ENCODE measurements around the gene PCDHGB6. TPM values are rescaled to one million over a fixed set of nuclear protein-coding genes. Genes with fewer than 3 reads are reported as not detected.
A peak's percentile ranks its signal among the peaks of the same experiment; 100 is the strongest.
"Not testable (repeated sequence)": the region's sequence is repeated elsewhere in the genome, so short reads cannot be mapped to it uniquely, and the experiment has no call there.

PCDHGB6 gene
- total and polyA plus RNA-seq, 7 experiments from 2014 or later, result 0.05 to 0.44 (median 0.16) TPM

DNA sequence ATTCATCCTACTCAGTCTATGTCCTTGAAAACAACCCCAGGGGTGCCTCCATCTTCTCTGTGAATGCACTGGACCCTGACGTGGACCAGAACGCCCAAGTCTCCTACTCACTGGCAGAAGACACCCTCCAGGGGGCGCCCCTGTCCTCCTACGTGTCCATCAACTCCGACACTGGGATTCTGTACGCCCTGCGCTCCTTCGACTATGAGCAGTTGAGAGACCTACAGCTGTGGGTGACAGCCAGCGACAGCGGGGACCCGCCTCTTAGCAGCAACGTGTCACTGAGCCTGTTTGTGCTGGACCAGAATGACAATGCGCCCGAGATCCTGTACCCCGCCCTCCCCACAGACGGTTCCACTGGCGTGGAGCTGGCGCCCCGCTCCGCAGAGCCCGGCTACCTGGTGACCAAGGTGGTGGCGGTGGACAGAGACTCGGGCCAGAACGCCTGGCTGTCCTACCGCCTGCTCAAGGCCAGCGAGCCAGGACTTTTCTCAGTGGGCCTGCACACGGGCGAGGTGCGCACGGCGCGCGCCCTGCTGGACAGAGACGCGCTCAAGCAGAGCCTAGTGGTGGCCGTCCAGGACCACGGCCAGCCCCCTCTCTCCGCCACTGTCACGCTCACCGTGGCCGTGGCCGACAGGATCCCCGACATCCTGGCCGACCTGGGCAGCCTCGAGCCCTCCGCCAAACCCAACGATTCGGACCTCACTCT, 32.2 kb upstream of the PCDHGB6 start:
- ATAC-seq; H3K27ac ChIP-seq (ENCODE audit: low read depth, low read length); DNase-seq; H3K36me3 ChIP-seq (ENCODE audit: control insufficient read depth in 2 of 3, insufficient read depth in 3 of 3, low read length in 3 of 3); H3K4me3 ChIP-seq (ENCODE audit: low read length); CTCF ChIA-PET; H3K27me3 ChIP-seq (ENCODE audit: control insufficient read depth in 2 of 2, insufficient read depth in 2 of 2, low read length in 2 of 2); H3K27ac Mint-ChIP-seq; H3K4me1 Mint-ChIP-seq; H3K4me3 Mint-ChIP-seq; intact Hi-C loops (cut with micrococcal nuclease); POLR2A ChIA-PET; H3K4me1 ChIP-seq (ENCODE audit: control insufficient read depth in 2 of 2, insufficient read depth in 2 of 2, low read length in 2 of 2): not testable (repeated sequence)
- H3K9me3 Mint-ChIP-seq, result peaks cover 8 to 91% (median 47%) of the 10 kb centered on the region in 11 donors
- peaks cover 0 to 46% (median 0%) of the 10 kb centered on the region in 3 experiments for H3K9me3 ChIP-seq (ENCODE audit: control insufficient read depth in 2 of 3, low read length in 3 of 3)
- H3K36me3 Mint-ChIP-seq, result peaks cover 2 to 22% (median 10%) of the 10 kb centered on the region in 5 donors
- peaks cover 19 to 79% (median 69%) of the 10 kb centered on the region in 5 donors for H3K27me3 Mint-ChIP-seq

DNA sequence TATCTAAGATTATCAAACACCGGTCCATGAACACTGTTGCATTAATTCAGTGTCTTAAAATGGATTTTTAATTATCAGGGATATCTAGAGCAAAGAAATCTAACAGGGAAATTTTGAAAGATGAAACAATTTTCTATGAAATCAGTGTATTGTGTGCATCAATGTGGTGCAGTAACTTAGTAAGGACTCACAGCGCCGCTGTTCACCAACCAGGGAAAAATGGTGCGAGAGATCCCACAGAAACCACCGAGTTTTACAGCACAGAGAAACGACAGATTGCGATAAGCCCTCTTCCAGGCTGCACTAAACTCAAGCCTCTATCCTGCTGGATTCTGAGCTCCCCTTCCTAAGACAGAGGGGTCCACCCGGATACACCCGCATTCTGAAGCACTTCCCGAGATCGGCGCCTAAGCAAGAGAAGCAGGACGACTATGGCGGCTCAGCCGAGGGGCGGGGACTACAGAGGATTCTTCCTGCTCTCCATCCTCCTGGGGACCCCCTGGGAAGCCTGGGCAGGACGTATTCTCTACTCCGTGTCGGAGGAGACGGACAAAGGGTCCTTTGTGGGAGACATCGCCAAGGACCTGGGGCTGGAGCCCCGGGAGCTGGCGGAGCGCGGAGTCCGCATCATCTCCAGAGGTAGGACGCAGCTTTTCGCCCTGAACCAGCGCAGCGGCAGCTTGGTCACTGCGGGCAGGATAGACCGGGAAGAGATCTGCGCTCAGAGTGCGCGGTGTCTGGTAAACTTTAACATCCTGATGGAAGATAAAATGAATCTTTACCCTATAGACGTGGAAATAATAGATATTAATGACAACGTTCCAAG, 25.1 kb upstream of the PCDHGB6 start, which contains the start of gene PCDHGA7:
TSS of gene PCDHGA7 (plus strand) at position 274 of the 826 bp plus-strand sequence. CDS start at position 432, 158 bp downstream.
- H3K4me3 Mint-ChIP-seq, result peak within 1 kb of the TSS; percentile 46 to 83 (median 70)
- H3K9me3 ChIP-seq (ENCODE audit: control insufficient read depth in 2 of 3, low read length in 3 of 3), result peaks cover 0 to 30% (median 0%) of the 10 kb centered on the region in 3 experiments
- peaks cover 0 to 4% (median 0%) of the 10 kb centered on the region in 7 donors for H3K4me1 Mint-ChIP-seq
- CTCF ChIA-PET, result no interaction called here
- POLR2A ChIA-PET, result no interaction called here
- DNase-seq (no peak), ATAC-seq (peak; percentile 36)
- peaks cover 0 to 18% of the 10 kb centered on the region in 2 donors for H3K27me3 ChIP-seq (ENCODE audit: control insufficient read depth in 2 of 2, insufficient read depth in 2 of 2, low read length in 2 of 2)
- peak within 1 kb of the TSS in 1 of 9 donors; percentile 14 for H3K27ac Mint-ChIP-seq
- H3K27ac ChIP-seq (ENCODE audit: low read depth, low read length), result no peak within 1 kb of the TSS
- peaks cover 0 to 87% (median 41%) of the 10 kb centered on the region in 11 donors for H3K9me3 Mint-ChIP-seq
- no peaks in the 10 kb centered on the region for H3K36me3 ChIP-seq (ENCODE audit: control insufficient read depth in 2 of 3, insufficient read depth in 3 of 3, low read length in 3 of 3)
- intact Hi-C loops (cut with micrococcal nuclease), result no loop called here
- H3K27me3 Mint-ChIP-seq, result peaks cover 36 to 85% (median 79%) of the 10 kb centered on the region in 5 donors
- peaks cover 0 to 17% (median 10%) of the 10 kb centered on the region in 5 donors for H3K36me3 Mint-ChIP-seq
- H3K4me1 ChIP-seq (ENCODE audit: control insufficient read depth in 2 of 2, insufficient read depth in 2 of 2, low read length in 2 of 2), result no peaks in the 10 kb centered on the region
- no peak within 1 kb of the TSS for H3K4me3 ChIP-seq (ENCODE audit: low read length)

DNA sequence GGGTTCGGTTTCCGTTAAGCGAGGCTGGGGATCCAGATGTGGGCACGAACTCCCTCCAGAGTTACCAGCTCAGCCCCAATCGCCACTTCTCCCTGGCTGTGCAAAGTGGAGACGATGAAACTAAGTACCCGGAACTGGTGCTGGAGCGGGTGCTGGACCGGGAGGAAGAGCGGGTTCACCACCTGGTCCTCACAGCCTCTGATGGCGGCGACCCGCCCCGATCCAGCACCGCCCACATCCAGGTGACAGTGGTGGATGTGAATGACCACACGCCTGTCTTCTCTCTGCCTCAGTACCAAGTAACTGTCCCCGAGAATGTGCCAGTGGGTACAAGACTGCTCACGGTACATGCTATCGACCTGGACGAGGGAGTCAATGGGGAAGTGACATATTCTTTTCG, 24.5 kb upstream of the PCDHGB6 start:
- Mint-ChIP-seq H3K4me3 (peak overlapping the region in 2 of 10 donors; percentile 2 to 64), H3K9me3 (peaks cover 0 to 85% (median 44%) of the 10 kb centered on the region in 11 donors), H3K27ac (no peak overlapping the region), H3K4me1 (peaks cover 0 to 4% (median 0%) of the 10 kb centered on the region in 7 donors), H3K27me3 (peaks cover 38 to 86% (median 81%) of the 10 kb centered on the region in 5 donors), H3K36me3 (peaks cover 0 to 19% (median 10%) of the 10 kb centered on the region in 5 donors)
- Histone ChIP-seq H3K27ac (ENCODE audit: low read depth, low read length) (no peak overlapping the region), H3K4me3 (ENCODE audit: low read length) (no peak overlapping the region), H3K9me3 (ENCODE audit: control insufficient read depth in 2 of 3, low read length in 3 of 3) (peaks cover 0 to 31% (median 0%) of the 10 kb centered on the region in 3 experiments), H3K4me1 (ENCODE audit: control insufficient read depth in 2 of 2, insufficient read depth in 2 of 2, low read length in 2 of 2) (no peaks in the 10 kb centered on the region), H3K27me3 (ENCODE audit: control insufficient read depth in 2 of 2, insufficient read depth in 2 of 2, low read length in 2 of 2) (peaks cover 0 to 18% of the 10 kb centered on the region in 2 donors), H3K36me3 (ENCODE audit: control insufficient read depth in 2 of 3, insufficient read depth in 3 of 3, low read length in 3 of 3) (no peaks in the 10 kb centered on the region)
- DNase-seq (no peak), ATAC-seq (no peak)
- CTCF ChIA-PET, result no interaction called here
- intact Hi-C loops (cut with micrococcal nuclease), result no loop called here
- POLR2A ChIA-PET, result no interaction called here

GRCh38 chr5:141384471-141385267, 23.2 kb upstream of the PCDHGB6 start:
- ATAC-seq (no peak), DNase-seq (no peak)
- H3K27ac ChIP-seq (ENCODE audit: low read depth, low read length), result no peak overlapping the region
- H3K9me3 ChIP-seq (ENCODE audit: control insufficient read depth in 2 of 3, low read length in 3 of 3), result peaks cover 0 to 42% (median 0%) of the 10 kb centered on the region in 3 experiments
- H3K4me3 ChIP-seq (ENCODE audit: low read length), result no peak overlapping the region
- Mint-ChIP-seq H3K4me1 (peaks cover 0 to 4% (median 0%) of the 10 kb centered on the region in 7 donors), H3K36me3 (peaks cover 0 to 27% (median 10%) of the 10 kb centered on the region in 5 donors), H3K27ac (no peak overlapping the region), H3K27me3 (peaks cover 41 to 86% (median 81%) of the 10 kb centered on the region in 5 donors), H3K4me3 (no peak overlapping the region), H3K9me3 (peaks cover 0 to 86% (median 55%) of the 10 kb centered on the region in 11 donors)
- CTCF ChIA-PET, result interaction anchor here (0.6 kb wide), 1 partner anchor 21 kb away, joined by 8 read pairs; no protein-coding TSS in a partner anchor
- H3K4me1 ChIP-seq (ENCODE audit: control insufficient read depth in 2 of 2, insufficient read depth in 2 of 2, low read length in 2 of 2), result no peaks in the 10 kb centered on the region
- intact Hi-C loops (cut with micrococcal nuclease), result no loop called here
- H3K36me3 ChIP-seq (ENCODE audit: control insufficient read depth in 2 of 3, insufficient read depth in 3 of 3, low read length in 3 of 3), result no peaks in the 10 kb centered on the region
- POLR2A ChIA-PET, result no interaction called here
- peaks cover 0 to 18% of the 10 kb centered on the region in 2 donors for H3K27me3 ChIP-seq (ENCODE audit: control insufficient read depth in 2 of 2, insufficient read depth in 2 of 2, low read length in 2 of 2)

DNA sequence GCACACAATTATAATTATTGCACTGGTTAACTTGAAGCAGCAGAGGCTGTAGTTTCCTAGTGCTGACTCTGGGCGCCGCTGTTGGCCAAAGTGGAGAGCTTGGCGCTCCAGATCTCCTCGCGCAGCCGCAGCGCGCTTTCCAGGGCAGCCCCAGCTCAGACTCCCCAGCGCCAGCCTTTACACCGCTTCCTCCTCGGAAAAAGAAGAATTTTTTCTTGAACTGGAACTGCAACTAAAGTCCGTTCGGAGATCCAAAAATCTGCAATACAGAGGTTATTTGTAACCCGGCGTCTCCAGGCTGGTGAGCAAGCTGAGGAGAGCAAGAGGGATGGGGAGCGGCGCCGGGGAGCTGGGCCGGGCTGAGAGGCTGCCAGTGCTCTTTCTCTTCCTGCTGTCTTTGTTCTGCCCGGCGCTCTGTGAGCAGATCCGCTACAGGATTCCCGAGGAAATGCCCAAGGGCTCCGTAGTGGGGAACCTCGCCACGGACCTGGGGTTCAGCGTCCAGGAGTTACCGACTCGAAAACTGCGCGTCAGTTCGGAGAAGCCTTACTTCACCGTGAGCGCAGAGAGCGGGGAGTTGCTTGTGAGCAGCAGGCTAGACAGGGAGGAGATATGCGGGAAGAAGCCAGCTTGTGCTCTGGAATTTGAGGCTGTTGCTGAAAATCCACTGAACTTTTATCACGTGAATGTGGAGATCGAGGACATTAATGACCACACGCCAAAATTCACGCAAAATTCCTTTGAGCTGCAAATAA, 20.1 kb upstream of the PCDHGB6 start, which contains the start of gene PCDHGB4:
TSS of gene PCDHGB4 (plus strand) at position 142 of the 755 bp plus-strand sequence. CDS start at position 329, 187 bp downstream.
- peaks cover 0 to 45% (median 0%) of the 10 kb centered on the region in 3 experiments for H3K9me3 ChIP-seq (ENCODE audit: control insufficient read depth in 2 of 3, low read length in 3 of 3)
- DNase-seq, result peak in 3 of 9 donors; percentile 8 to 24 (median 8)
- H3K27ac ChIP-seq (ENCODE audit: low read depth, low read length); H3K36me3 ChIP-seq (ENCODE audit: control insufficient read depth in 2 of 3, insufficient read depth in 3 of 3, low read length in 3 of 3); H3K4me1 ChIP-seq (ENCODE audit: control insufficient read depth in 2 of 2, insufficient read depth in 2 of 2, low read length in 2 of 2); H3K4me1 Mint-ChIP-seq; H3K4me3 ChIP-seq (ENCODE audit: low read length); H3K27ac Mint-ChIP-seq; CTCF ChIA-PET; POLR2A ChIA-PET; intact Hi-C loops (cut with micrococcal nuclease): not testable (repeated sequence)
- ATAC-seq, result peak; percentile 74
- peaks cover 0 to 90% (median 56%) of the 10 kb centered on the region in 11 donors for H3K9me3 Mint-ChIP-seq
- H3K27me3 Mint-ChIP-seq, result peaks cover 36 to 85% (median 81%) of the 10 kb centered on the region in 5 donors
- peaks cover 4 to 16% of the 10 kb centered on the region in 2 donors for H3K27me3 ChIP-seq (ENCODE audit: control insufficient read depth in 2 of 2, insufficient read depth in 2 of 2, low read length in 2 of 2)
- H3K36me3 Mint-ChIP-seq, result peaks cover 5 to 31% (median 10%) of the 10 kb centered on the region in 5 donors
- H3K4me3 Mint-ChIP-seq, result peak within 1 kb of the TSS in 9 of 10 donors; percentile 19 to 68 (median 50)
